ENCODE measurements around the gene ZNF791. TPM values are rescaled to one million over a fixed set of nuclear protein-coding genes. Genes with fewer than 3 reads are reported as not detected.
A peak's percentile ranks its signal among the peaks of the same experiment; 100 is the strongest.

The ZNF791 gene
- total and polyA plus RNA-seq, 2 experiments from 2014 or later: 12.2 to 15.3 TPM

DNA sequence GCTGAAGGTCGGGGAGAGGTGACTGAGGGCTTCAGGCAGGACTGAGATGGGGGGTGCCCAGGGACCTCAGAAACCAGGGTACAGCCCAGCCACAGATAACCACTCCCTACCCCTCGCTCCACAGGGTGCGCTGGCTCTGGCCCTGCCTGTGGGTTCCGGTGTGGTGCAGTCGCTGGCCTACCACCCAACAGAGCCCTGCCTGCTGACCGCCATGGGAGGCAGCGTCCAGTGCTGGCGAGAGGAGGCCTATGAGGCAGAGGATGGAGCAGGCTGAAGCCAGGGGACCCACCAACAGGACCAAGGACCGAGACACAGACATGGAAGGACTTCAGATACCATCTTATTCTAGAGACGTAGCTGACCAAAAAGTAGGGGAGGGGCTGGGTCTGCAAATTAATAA, 64.7 kb downstream of the ZNF791 start:
- Mint-ChIP-seq H3K4me1 (no peaks in the 10 kb centered on the region; the same call in 1 of the 3 replicates), H3K4me3 (no peak overlapping the region), H3K9me3 (no peaks in the 10 kb centered on the region; the same call in 2 of the 3 replicates), H3K36me3 (ENCODE audit: low read depth) (peaks cover 77% of the 10 kb centered on the region), H3K27ac (no peak overlapping the region), H3K27me3 (ENCODE audit: insufficient read depth, low read depth, poor library complexity) (peaks cover 33% of the 10 kb centered on the region)
- Histone ChIP-seq H3K27me3 (ENCODE audit: insufficient read depth) (no peaks in the 10 kb centered on the region), H3K4me2 (no peak overlapping the region), H3K4me1 (ENCODE audit: insufficient read depth) (no peaks in the 10 kb centered on the region; the same call in 1 of the 2 replicates), H3F3A (replicated peaks; ENCODE audit: low read depth) (peaks cover 35% of the 10 kb centered on the region), H3K27ac (ENCODE audit: low read depth) (no peak overlapping the region), H3K79me2 (replicated peaks; ENCODE audit: insufficient read depth) (peaks cover 16% of the 10 kb centered on the region), H3K9me2 (ENCODE audit: insufficient read depth) (no peaks in the 10 kb centered on the region), H3K36me3 (ENCODE audit: insufficient read depth) (peaks cover 31% of the 10 kb centered on the region; the same call in 1 of the 2 replicates), H3K4me3 (no peak overlapping the region), H4K20me1 (replicated peaks; ENCODE audit: insufficient read depth) (peaks cover 13% of the 10 kb centered on the region), H2AFZ (no peak overlapping the region)
- no peak for DNase-seq (ENCODE audit: low spot score)
- TF ChIP-seq POLR2AphosphoS5 (IDR thresholded peaks at IDR 0.05; ENCODE audit: low read depth) (0 out of 2 replicates have a peak, but pooled peaks have one; percentile 32), JUNB (IDR thresholded peaks at IDR 0.05; ENCODE audit: unreplicated experiment) (no peak)
- no peak for ATAC-seq

DNA sequence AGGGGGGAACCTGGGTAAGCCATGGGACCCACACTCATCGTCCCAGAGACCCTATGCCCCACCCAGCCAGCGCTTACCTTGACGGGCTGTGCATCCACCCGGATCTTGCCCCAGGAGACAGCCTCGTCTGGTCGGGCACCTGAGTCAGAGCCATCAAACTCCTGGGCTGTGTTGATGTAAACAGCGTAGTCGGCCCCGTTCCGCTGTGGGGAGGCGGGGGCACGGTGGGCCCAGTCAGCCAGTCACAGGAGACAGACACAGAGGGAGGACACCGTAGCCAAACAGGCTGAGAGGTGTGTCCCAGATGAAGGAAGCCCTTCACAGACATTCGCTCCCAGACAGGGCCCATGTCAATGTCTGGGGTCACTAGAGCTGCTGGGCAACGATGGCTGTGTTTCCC, 65.2 kb downstream of the ZNF791 start:
- no peak for TF ChIP-seq POLR2AphosphoS5 (IDR thresholded peaks at IDR 0.05; ENCODE audit: low read depth)
- no peak for TF ChIP-seq EZH2phosphoT487 (IDR thresholded peaks at IDR 0.05; ENCODE audit: unreplicated experiment)
- TF ChIP-seq, protein P1, sequence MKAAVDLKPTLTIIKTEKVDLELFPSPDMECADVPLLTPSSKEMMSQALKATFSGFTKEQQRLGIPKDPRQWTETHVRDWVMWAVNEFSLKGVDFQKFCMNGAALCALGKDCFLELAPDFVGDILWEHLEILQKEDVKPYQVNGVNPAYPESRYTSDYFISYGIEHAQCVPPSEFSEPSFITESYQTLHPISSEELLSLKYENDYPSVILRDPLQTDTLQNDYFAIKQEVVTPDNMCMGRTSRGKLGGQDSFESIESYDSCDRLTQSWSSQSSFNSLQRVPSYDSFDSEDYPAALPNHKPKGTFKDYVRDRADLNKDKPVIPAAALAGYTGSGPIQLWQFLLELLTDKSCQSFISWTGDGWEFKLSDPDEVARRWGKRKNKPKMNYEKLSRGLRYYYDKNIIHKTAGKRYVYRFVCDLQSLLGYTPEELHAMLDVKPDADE (IDR thresholded peaks at IDR 0.05): no peak
- TF ChIP-seq CTCF (conservative IDR thresholded peaks at IDR 0.05; ENCODE audit: low read depth in 2 of 2): no peak
- no peak for TF ChIP-seq JUNB (IDR thresholded peaks at IDR 0.05; ENCODE audit: unreplicated experiment)
- no peak for TF ChIP-seq EZH2 (IDR thresholded peaks at IDR 0.05; ENCODE audit: low read depth, unreplicated experiment)
- no peak for TF ChIP-seq NANOG (IDR thresholded peaks at IDR 0.05; ENCODE audit: borderline replicate concordance)
- Histone ChIP-seq H2AFZ (no peak overlapping the region), H4K20me1 (replicated peaks; ENCODE audit: insufficient read depth) (peaks cover 13% of the 10 kb centered on the region), H3K79me2 (replicated peaks; ENCODE audit: insufficient read depth) (peaks cover 12% of the 10 kb centered on the region), H3K4me1 (ENCODE audit: insufficient read depth) (no peaks in the 10 kb centered on the region), H3K9me2 (ENCODE audit: insufficient read depth) (no peaks in the 10 kb centered on the region), H3K27me3 (ENCODE audit: insufficient read depth) (no peaks in the 10 kb centered on the region), H3K36me3 (ENCODE audit: insufficient read depth) (peaks cover 31% of the 10 kb centered on the region; the same call in 1 of the 2 replicates), H3K4me2 (no peak overlapping the region), H3K27ac (ENCODE audit: low read depth) (no peak overlapping the region), H3K4me3 (no peak overlapping the region), H3F3A (replicated peaks; ENCODE audit: low read depth) (peaks cover 35% of the 10 kb centered on the region)
- Mint-ChIP-seq H3K4me1 (peaks cover 1% of the 10 kb centered on the region), H3K36me3 (ENCODE audit: low read depth) (peaks cover 79% of the 10 kb centered on the region), H3K9me3 (peaks cover 1% of the 10 kb centered on the region; the same call in 2 of the 3 replicates), H3K27me3 (ENCODE audit: insufficient read depth, low read depth, poor library complexity) (peaks cover 30% of the 10 kb centered on the region), H3K27ac (peak overlapping the region; percentile 77; the same call in 1 of the 2 replicates), H3K4me3 (no peak overlapping the region)
- DNase-seq (ENCODE audit: low spot score): no peak
- ATAC-seq: no peak

Data from GM23338 (cell line).